Anterior cingulate cortex (tissue), 58 donors: ENCODE data around the gene OR1K1.
"Not testable (repeated sequence)": the region's sequence is repeated elsewhere in the genome, so short reads cannot be mapped to it uniquely, and the experiment has no call there.

Source experiments
- DNase-seq, 58 donors: peaks; one replicate each; lab custom pipeline; 2025; lab: John Stamatoyannopoulos, UW

OR1K1 gene

GRCh38 chr9:122810306-122810946, 10.5 kb downstream of the OR1K1 start:
- DNase-seq, result peak in 55 of 58 donors; percentile 3 to 82 (median 55)

GRCh38 chr9:122812736-122813135, 12.8 kb downstream of the OR1K1 start:
- no peak for DNase-seq

GRCh38 chr9:122814545-122814944, 14.6 kb downstream of the OR1K1 start:
- DNase-seq, result no peak

GRCh38 chr9:122815544-122815943, 15.6 kb downstream of the OR1K1 start:
- no peak for DNase-seq

- DNase-seq, result peak in 1 of 58 donors; percentile 15
Measured at GRCh38 chr9:122816163-122816867, 16.4 kb downstream of the OR1K1 start.

GRCh38 chr9:122819326-122819725, 19.4 kb downstream of the OR1K1 start:
- DNase-seq, result no peak

GRCh38 chr9:122819791-122820489, 20.0 kb downstream of the OR1K1 start:
- DNase-seq, result peak in 2 of 58 donors; percentile 15 to 27

- DNase-seq, result no peak
Measured at GRCh38 chr9:122820490-122820845, 20.5 kb downstream of the OR1K1 start.

GRCh38 chr9:122821278-122821943, 21.5 kb downstream of the OR1K1 start:
- peak in 1 of 58 donors; percentile 19 for DNase-seq

GRCh38 chr9:122822056-122822455, 22.1 kb downstream of the OR1K1 start:
- DNase-seq, result no peak

GRCh38 chr9:122822938-122823337, 23.0 kb downstream of the OR1K1 start:
- DNase-seq, result no peak

- DNase-seq, result peak in 2 of 58 donors; percentile 51 to 53
Measured at GRCh38 chr9:122827761-122828093, 27.8 kb downstream of the OR1K1 start.

- DNase-seq, result not testable (repeated sequence)
Measured at GRCh38 chr9:122828965-122829284, 29.0 kb downstream of the OR1K1 start.

GRCh38 chr9:122832194-122832593, 32.3 kb downstream of the OR1K1 start:
- no peak for DNase-seq

- DNase-seq, result no peak
Measured at GRCh38 chr9:122835313-122835731, 35.4 kb downstream of the OR1K1 start.

GRCh38 chr9:122837266-122837850, 37.4 kb downstream of the OR1K1 start:
- no peak for DNase-seq

- DNase-seq, result not testable (repeated sequence)
Measured at GRCh38 chr9:122838441-122838840, 38.5 kb downstream of the OR1K1 start.

- no peak for DNase-seq
Measured at GRCh38 chr9:122841501-122841900, 41.6 kb downstream of the OR1K1 start.

- no peak for DNase-seq
Measured at GRCh38 chr9:122844137-122844536, 44.2 kb downstream of the OR1K1 start.

- DNase-seq, result no peak
Measured at GRCh38 chr9:122845116-122845515, 45.2 kb downstream of the OR1K1 start.

- DNase-seq, result no peak
Measured at GRCh38 chr9:122846371-122846940, 46.5 kb downstream of the OR1K1 start.
